HG03432 (cell line): ENCODE results near the gene SLC6A3.
A peak's percentile ranks its signal among the peaks of the same experiment; 100 is the strongest.
"Not testable (repeated sequence)": the region's sequence is repeated elsewhere in the genome, so short reads cannot be mapped to it uniquely, and the experiment has no call there.

Experiments
- ATAC-seq: cut with Tn5 transposase; IDR thresholded peaks from one replicate; pipeline ENCODE4 v1.9.1; 2021; ENCODE audit warnings: mild to moderate bottlenecking, moderate library complexity; ENCODE audit not compliant: unreplicated experiment

The SLC6A3 gene

GRCh38 chr5:1375871-1376810, 69.1 kb downstream of the SLC6A3 start:
- no peak for ATAC-seq

GRCh38 chr5:1374679-1375055, 70.6 kb downstream of the SLC6A3 start:
- ATAC-seq = no peak

- no peak for ATAC-seq
Observed at GRCh38 chr5:1374030-1374678, 71.1 kb downstream of the SLC6A3 start.

GRCh38 chr5:1371972-1372342, 73.3 kb downstream of the SLC6A3 start:
- ATAC-seq = not testable (repeated sequence)

GRCh38 chr5:1371218-1371971, 73.8 kb downstream of the SLC6A3 start:
- no peak for ATAC-seq

DNA sequence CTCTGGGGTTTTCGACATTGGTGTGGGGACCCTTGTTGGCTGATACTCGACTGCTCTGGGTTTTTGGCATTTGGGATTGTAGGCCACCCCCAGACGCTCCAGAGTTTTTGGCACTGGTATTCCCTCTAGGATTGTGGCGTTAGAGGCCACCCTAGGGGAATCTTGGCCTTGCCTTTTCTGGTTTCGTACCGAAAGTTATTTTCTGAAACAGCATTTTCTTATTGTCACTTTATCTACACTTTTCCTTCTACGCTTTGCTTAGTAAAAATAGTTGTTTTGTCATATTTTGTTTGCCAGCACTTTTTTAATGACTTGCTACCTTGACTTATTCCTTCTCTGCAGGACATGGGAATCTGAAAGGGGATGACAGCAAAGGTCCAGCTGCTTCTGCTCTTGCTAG, 75.2 kb downstream of the SLC6A3 start:
- no peak for ATAC-seq

- no peak for ATAC-seq
Observed at GRCh38 chr5:1368756-1369155, 76.5 kb downstream of the SLC6A3 start.

DNA sequence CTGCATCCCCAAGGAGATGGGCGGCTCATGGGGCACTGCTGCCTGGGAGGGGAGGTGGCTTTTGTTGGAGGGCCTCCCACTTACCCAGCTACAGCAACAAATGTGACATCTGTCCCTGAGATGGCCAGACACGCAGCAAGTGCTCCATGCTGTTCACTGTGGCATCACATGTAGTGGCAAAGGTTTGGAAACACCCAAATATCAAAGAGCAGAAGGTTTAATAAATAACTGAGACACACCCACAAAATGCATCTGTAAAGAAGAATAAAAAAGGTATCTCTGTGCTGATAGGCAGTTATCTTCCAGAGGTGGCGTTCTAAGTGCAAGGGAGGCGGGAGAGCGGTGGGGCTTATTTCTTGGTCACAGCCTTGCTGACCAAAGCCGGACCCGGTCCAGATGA, 77.0 kb downstream of the SLC6A3 start:
- ATAC-seq = no peak

- ATAC-seq = no peak
Observed at GRCh38 chr5:1367149-1367548, 78.1 kb downstream of the SLC6A3 start.

- ATAC-seq = peak; percentile 68
Observed at GRCh38 chr5:1366514-1366913, 78.7 kb downstream of the SLC6A3 start.

DNA sequence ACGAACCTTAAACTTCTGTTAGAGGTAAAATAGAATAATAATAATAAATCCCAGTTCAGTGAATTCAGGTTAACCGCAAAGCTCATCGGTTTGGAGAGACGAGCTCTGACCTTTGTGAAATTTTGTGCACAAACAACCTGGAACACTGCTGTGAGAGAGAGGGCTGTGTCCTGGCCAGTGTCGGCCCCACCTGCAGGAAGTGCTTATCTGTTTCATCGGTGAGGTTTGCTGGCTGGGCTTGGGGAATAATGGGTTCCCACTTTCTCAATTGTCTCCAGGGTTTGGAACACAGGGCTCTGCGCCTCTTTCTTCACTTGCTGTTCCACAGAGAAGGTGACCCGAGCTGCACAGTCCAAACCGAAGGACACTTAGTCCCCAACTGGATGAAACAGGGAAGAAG, 81.0 kb downstream of the SLC6A3 start:
- no peak for ATAC-seq

DNA sequence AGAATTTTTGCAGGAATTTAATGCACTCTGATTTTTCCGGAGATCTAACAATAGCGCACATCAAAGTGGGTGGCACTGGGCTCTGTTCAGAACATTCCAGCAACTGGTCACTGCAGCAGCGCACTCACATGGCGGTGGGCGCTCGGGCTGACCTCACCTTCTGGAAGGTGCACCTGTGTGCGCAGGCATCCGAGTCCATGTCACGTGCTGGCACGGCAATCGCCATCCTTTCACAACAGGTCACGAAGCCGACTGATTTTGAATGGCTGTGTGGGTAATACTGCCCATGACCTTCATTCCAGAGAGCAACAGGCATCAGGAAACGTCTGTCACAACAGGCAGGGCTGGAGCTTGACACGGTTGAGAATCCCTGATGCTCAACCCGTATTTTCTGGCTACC, 81.7 kb downstream of the SLC6A3 start:
- no peak for ATAC-seq

DNA sequence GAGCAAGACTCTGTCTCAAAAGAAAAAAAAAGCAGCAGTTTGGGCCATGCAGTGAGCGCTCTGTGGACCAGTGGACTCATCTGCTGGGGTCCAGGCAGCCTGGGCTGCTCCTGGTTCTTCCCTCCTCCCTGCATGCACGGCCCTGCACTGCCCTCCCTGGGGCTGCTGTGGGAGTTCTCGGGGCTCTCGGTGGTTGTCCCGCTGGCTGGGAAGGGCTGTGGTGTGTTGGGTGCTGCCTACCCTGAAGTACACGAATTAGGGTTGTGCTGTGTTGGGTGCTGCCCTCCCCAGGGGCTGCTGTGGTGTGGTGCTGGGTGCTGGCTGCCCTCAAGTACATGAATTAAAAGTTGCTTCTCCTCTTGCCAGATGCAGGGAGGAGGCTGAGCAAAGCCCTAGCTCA, 82.1 kb downstream of the SLC6A3 start:
- ATAC-seq = no peak

- ATAC-seq = no peak
Observed at GRCh38 chr5:1362242-1363015, 82.8 kb downstream of the SLC6A3 start.

- ATAC-seq = no peak
Observed at GRCh38 chr5:1360861-1361260, 84.4 kb downstream of the SLC6A3 start.

- ATAC-seq = not testable (repeated sequence)
Observed at GRCh38 chr5:1360367-1360766, 84.9 kb downstream of the SLC6A3 start.

GRCh38 chr5:1359713-1360112, 85.5 kb downstream of the SLC6A3 start:
- ATAC-seq = no peak

DNA sequence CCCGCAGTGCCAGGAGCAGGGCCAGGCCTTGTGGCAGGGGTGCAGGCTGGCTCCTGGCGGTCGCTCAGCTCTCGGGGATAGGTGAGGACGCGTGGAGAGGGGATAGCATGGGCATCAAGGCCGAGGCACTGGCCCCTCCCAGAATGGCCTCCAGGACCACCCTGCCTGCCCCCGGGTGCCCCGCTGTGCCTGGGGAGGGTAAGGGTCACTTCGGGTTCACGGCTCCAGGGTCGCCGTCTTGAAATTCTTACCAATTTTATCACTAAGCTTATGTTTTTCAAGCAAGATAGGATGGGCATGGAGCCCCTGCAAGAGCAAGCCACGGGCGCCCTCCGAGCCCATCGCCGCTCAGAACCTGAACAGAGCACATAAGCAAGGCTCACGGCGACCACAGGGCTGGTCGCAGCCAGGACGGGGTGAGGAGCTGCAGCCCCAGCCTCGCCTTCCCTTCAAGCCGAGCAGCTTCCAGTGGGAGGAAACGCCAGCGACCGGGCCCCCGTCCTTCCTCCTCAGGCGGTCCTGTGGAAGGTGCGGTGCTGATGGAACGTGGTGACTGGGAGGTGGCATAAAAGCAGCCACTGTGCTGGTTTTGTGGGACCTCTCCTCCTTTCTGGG, 86.1 kb downstream of the SLC6A3 start:
- no peak for ATAC-seq

DNA sequence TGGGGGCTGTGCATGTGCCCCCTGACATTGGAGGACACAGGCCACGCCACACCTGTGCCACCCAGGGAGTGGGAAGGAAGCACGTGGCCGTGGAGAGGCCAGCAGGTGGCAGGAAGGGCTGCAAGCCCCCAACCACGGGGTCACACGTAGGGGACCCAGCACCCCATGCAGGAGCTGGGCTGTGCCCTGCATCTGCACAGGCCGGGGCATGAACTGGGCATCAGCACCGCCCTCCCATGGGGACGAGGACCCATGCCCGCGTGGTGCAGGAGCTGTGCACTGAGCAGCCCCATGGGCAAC, 86.6 kb downstream of the SLC6A3 start:
- ATAC-seq = no peak

- no peak for ATAC-seq
Observed at GRCh38 chr5:1357946-1358725, 87.1 kb downstream of the SLC6A3 start.
